ENCODE data around the gene GDF7.

GDF7 gene

DNA sequence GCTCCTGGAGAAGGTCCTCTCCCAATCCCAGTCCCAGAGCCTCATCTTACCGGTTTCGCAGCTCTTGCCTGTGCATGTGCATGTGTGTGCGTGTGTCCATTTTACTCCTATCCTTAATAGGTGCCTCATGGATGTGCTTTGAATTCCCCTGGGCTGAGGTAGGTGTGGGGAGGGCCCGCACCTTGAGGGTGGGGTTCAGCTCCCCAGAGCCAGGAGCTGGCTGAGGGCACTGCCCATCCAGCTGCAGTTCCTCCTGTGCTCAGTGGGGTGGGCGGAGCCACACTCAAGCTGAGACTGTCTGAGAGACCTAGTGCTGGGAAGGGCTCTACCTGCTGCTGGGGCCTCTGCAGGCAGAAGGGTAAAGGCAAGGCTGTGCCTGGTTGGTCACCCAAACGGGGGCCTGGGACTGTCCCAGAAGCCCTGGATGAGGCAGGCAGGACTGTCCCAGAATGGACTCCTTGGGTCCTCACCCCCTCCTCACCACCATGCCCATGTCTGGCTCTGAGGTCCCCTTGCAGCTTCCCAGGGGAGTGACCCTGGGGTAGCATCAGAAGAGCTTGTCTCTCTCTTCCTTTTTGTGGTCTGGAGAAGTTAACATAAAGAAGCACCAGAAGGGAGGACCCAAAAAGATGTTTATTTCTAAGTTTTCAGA, 8.9 kb downstream of the GDF7 start:
- no peak for DNase-seq

GRCh38 chr2:20676353-20677215, 9.6 kb downstream of the GDF7 start:
- no peak for DNase-seq

DNA sequence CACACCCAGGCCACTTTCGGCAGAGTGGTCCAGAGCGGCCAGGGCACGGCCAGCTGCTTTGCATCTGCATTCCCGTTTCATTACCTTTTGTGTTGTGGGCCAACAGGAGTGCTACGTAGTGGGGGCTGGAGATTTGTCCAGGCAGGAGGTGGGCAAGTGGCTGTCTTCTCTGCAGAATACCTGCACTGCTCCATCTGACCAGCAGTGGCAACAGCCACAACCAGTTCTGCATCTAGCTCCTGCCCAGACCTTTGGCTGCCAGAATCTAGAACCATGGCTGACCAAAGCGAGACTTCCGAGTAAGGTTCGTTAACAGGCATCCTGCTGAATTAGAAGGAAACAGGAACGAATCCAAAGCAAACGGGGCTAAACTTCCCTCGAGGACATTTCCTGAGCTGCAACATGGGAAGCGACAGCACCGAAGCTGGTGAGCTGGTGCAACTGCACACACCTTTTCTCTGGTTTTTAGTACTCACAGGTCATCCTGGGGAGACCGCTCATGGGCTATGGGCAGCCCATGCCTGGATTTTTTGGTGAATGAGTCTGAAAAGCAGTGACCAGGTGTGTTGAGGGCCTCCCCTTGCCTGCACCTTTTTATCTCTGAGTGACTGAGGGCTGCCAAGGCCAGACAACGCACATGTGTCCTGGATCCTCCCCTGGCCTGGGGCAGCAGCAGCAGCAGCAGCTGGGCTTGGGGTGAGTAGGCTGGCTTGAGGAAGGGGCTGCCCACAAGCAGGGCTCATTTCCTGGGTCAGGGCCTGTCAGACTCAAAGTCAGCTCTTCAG, 10.5 kb downstream of the GDF7 start:
- no peak for DNase-seq

- no peak for DNase-seq
These were observed 11.1 kb downstream of the GDF7 start for GRCh38 chr2:20678086-20678395.

DNA sequence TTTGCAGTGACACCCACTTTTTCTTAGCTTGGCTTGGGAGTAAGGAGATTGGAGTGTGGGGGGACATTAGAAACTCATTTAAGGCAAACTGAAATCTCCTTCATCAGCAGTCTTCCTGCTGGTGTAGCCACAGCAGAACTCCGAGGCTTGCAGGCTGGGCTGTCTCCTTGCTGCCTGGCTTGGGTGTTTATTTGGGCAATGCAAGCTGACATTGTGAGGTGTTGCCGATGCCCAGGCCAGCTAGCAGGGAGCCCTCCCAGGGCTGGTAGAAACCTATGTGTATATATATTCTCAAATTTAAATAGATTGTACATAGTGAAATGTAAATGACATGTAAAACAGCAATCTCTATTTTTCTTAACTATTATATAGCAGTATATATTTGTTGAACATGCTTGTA, 11.8 kb downstream of the GDF7 start:
- DNase-seq, result no peak

DNA sequence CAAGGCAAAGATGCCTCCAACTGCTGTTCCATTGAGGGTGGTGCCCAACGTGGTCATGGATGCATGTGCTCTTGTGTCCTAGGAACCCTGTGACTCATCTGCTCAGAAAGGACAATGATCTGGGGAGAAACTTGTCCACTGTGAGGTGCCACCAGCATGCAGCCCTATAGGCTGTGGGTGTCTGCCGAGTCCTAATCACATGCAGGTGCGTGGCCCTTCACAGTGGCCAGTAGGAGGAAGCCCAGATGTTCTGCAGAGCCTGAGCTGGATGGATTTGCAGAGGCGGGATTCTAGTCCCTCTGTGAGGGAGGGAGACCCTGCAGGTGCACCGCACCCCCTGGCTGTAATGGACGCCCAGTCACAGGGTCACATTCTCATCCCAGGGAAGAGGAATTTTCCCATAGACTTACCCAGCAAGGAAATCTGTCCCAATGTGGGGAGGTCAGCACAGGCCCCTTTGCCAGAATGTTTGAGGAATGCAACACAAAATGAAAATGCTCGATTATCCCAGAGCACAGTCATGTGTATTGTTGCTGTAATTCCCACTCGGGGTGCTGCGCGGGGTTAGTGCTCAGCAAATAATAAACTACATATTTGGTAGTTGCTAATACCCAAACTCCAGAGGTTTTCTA, 13.9 kb downstream of the GDF7 start:
- DNase-seq, result no peak

DNA sequence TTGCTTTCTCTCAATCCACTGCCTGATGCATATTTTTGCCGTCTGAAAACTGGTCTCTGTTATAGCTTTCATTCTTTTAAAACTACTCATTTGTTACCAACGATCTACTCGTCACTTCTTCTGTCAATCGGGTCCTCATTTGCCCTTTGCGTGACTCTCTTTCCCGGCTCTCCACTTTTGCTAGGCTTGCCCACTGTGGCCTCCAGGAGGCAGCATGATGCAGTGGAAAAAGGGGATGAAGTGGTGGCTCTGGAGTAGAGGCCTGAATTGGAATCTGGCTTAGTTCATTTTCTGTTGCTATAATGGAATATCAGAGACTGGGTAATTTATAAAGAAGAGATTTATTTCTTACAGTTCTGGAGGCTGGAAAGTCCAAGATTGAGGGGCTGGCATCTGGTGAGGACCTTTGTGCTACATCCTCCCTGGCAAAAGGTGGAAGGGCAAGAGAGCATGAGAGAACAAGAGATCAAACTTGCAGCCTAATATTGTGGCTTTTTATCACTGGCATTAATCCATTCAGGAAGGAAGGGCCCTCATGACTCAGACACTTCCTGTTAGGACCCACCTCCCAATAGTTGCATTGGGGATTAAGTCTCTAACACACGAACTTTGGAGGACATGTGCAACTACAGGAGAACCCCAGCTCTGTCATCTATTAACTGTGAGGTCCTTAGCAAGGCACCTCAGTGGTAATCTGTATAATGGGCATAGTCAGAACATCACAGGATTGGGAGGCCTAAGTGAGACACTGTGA, 15.4 kb downstream of the GDF7 start:
- peak; percentile 16 for DNase-seq

- DNase-seq, result no peak
These were observed 17.7 kb downstream of the GDF7 start for GRCh38 chr2:20684581-20685063.

GRCh38 chr2:20687260-20687832, 20.4 kb downstream of the GDF7 start:
- no peak for DNase-seq

- no peak for DNase-seq
These were observed 22.7 kb downstream of the GDF7 start for GRCh38 chr2:20689428-20690264.

GRCh38 chr2:20691076-20691734, 24.3 kb downstream of the GDF7 start:
- no peak for DNase-seq

GRCh38 chr2:20692081-20692480, 25.1 kb downstream of the GDF7 start:
- DNase-seq, result no peak

DNA sequence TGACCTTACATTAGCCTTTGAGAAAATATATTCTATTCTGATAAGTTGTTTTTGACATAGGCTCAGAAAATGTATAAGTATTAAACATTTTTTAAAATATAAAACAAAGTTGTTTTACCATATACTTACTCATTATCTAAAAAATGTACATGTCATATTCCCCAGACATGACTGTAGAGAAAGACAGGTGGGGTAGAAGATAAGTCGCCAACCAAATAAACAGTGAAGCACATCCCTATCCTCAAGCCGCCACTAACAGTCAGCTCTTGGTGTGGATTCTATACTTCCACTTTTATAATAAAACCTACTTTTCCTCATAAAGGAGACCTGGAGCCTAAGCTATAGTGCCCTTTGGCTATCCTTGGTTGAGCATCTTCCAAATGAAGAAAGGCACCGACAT, 26.4 kb downstream of the GDF7 start:
- no peak for DNase-seq

DNA sequence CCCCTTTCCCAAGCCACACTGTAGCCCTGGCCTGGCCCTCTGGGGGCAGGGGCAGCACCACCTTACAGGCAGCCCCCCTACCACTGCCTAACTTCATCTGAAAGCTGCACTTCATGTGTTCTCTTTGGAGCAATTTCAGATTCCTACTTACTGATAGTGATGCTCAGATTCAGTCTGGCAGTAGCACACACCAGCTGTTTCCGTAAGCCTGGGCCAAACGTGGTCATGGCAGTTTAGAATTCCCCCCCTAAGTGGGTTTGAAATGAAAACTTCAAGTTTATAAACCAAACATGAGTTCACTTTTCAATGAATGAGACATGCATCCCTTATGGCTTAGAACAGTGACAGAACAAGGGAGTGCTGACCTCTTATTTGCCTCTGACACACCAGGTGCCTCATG, 29.4 kb downstream of the GDF7 start:
- DNase-seq, result no peak

- DNase-seq, result no peak
These were observed 30.5 kb downstream of the GDF7 start for GRCh38 chr2:20697322-20697934.

- no peak for DNase-seq
These were observed 32.1 kb downstream of the GDF7 start for GRCh38 chr2:20698916-20699613.

- DNase-seq, result no peak
These were observed 35.6 kb downstream of the GDF7 start for GRCh38 chr2:20702563-20702962.

GRCh38 chr2:20704886-20705285, 37.9 kb downstream of the GDF7 start:
- no peak for DNase-seq

- no peak for DNase-seq
These were observed 39.3 kb downstream of the GDF7 start for GRCh38 chr2:20706217-20706616.
